ENCODE measurements around the gene MARK3.

DNA sequence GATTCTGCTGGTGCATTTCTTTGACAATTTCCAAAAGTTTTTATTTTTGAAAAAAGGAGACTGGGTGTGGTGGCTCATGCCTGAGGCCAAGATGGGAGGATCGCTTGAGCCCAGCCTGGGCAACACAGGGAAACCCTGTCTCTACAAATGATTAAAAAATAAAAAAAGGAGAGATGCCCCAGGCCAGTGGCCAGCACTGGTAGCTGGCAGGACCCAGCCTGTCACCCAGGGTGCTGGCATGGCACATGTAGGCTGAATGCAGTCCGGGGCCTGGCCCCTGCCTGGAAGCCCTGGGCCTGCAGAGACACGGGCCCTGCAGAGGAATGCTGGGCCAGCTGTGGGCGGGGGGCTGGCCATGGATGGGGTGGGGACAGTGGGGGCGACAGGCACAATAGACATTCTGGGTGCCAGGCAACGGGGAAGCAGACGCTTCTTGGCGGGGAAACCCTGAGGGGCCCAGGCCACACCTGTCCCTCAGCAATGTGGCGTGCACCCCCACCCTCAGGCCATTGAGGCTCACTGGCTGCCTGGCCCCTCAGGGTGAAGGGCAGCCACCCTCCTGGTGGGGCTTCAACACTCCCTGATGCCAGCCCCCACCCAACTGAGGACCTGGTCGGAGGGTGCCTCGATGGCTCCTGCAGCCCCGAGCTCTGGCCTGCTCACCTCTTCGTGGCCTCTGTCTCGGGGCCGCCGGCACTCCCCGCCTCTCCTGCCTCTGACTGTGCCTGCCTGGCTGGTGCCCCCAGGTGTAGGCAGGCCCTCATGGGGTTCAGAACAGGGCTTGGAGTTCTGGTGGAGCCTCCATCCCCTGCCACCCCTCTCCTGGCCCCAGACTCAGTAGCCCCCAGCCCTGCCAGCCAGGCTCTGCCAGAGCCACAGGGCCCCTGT lies 155.8 kb downstream of the MARK3 start:
- TF ChIP-seq, protein P1, sequence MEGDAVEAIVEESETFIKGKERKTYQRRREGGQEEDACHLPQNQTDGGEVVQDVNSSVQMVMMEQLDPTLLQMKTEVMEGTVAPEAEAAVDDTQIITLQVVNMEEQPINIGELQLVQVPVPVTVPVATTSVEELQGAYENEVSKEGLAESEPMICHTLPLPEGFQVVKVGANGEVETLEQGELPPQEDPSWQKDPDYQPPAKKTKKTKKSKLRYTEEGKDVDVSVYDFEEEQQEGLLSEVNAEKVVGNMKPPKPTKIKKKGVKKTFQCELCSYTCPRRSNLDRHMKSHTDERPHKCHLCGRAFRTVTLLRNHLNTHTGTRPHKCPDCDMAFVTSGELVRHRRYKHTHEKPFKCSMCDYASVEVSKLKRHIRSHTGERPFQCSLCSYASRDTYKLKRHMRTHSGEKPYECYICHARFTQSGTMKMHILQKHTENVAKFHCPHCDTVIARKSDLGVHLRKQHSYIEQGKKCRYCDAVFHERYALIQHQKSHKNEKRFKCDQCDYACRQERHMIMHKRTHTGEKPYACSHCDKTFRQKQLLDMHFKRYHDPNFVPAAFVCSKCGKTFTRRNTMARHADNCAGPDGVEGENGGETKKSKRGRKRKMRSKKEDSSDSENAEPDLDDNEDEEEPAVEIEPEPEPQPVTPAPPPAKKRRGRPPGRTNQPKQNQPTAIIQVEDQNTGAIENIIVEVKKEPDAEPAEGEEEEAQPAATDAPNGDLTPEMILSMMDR (IDR thresholded peaks at IDR 0.05) = no peak
- no peak for TF ChIP-seq POLR2A (IDR thresholded peaks at IDR 0.05)
